GM20000 (cell line): ENCODE results near the gene ANKRD27.

ENCODE experiments used
- DNase-seq: peaks from one replicate; pipeline ENCODE4 v3.0.0; 2012; ENCODE audit warnings: low spot score
- TF ChIP-seq, protein P1 (sequence below): IDR thresholded peaks from 2 replicates; pipeline ENCODE4 v1.5.1; 2012; ENCODE audit warnings: mild to moderate bottlenecking, control low read depth; ENCODE audit errors: extremely low read depth, missing control alignments

The ANKRD27 gene

DNA sequence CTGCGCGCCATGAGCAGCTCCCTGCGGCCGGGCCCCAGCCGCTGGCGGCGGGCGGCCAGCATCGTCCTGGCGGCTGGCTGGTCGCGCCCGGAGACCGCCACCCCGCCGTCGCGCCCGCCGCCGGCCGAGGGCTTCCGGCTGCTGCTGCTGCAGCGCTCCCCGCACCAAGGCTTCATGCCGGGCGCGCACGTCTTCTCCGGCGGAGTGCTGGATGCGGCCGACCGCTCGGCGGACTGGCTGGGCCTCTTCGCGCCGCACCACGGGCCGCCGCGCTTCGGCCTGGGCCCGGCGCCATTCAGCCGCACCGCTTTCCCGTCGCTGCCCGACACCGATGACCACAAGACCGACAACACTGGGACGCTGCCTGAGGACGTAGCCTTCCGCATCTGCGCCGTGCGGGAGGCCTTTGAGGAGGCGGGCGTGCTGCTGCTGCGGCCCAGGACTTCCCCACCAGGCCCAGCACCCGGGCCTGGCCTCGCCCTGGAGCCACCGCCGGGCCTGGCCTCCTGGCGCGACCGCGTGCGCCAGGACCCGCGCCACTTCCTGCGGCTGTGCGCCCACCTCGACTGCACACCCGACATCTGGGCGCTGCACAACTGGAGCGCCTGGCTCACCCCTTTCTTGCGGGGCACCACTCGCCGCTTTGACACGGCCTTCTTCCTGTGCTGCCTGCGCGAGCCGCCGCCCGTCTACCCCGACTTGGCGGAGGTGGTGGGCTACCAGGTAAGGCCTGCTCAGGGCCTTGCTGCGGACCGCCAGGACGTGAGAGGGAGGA is 17.2 kb upstream of the ANKRD27 start:
- TF ChIP-seq, protein P1, sequence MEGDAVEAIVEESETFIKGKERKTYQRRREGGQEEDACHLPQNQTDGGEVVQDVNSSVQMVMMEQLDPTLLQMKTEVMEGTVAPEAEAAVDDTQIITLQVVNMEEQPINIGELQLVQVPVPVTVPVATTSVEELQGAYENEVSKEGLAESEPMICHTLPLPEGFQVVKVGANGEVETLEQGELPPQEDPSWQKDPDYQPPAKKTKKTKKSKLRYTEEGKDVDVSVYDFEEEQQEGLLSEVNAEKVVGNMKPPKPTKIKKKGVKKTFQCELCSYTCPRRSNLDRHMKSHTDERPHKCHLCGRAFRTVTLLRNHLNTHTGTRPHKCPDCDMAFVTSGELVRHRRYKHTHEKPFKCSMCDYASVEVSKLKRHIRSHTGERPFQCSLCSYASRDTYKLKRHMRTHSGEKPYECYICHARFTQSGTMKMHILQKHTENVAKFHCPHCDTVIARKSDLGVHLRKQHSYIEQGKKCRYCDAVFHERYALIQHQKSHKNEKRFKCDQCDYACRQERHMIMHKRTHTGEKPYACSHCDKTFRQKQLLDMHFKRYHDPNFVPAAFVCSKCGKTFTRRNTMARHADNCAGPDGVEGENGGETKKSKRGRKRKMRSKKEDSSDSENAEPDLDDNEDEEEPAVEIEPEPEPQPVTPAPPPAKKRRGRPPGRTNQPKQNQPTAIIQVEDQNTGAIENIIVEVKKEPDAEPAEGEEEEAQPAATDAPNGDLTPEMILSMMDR: no peak
- peak; percentile 86 for DNase-seq

DNA sequence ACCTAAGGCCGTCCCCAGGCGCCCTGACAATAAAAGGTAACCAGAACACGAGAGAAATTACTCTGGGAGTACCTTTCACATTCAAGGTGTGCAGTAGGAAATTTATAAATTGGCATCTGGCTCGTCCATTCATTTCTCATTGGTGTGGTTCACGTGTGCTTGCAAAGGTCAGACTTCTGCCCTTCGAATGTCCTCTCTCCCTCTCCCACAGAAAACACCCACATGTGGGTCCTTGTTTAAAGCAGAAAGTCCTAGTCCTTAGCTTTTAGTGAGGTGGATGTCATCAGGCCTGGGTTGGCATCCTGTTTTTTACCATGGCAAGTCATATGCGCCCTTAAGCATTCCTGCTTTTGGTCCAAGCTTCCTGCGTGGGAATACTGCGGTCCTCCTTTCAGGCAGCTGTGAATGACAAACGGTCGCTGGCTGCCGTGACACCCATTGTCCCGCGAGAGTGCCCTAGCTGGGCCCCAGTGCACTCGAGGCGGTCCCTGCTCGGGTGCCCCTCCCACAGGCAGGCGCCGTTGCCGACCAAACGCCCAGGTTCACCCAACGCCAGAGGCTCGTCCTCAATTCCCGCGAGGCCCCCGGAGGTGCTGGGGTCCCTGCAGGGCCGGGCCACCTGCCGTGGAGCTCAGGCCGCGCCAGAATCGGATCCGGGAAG is 16.4 kb upstream of the ANKRD27 start, which contains the start of gene NUDT19:
Gene NUDT19 (plus strand): TSS at position 531 of the 661 bp plus-strand sequence. CDS start 140 bp downstream, outside the sequence.
- peak; percentile 93 for DNase-seq
- TF ChIP-seq, protein P1: no peak

DNA sequence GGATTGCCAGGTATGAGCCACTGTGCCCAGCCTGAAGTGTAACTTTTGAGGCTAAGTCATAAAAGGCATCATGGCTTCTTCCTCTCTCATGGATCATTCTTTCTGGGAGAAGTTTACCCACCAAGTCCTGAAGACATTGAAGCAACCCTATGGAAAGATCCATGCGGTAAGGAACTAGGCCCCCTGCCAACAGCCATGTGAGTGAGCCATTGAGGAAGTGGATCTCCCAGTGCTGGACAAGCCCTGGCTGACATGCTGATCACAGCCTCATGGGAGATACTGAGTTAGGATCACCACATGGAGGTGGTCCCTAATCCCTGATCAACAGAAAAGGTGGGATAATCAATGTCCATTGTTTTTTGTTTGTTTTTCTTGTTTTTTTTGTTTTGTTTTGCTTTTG is 13.3 kb upstream of the ANKRD27 start:
- no peak for DNase-seq
- TF ChIP-seq, protein P1: no peak

DNA sequence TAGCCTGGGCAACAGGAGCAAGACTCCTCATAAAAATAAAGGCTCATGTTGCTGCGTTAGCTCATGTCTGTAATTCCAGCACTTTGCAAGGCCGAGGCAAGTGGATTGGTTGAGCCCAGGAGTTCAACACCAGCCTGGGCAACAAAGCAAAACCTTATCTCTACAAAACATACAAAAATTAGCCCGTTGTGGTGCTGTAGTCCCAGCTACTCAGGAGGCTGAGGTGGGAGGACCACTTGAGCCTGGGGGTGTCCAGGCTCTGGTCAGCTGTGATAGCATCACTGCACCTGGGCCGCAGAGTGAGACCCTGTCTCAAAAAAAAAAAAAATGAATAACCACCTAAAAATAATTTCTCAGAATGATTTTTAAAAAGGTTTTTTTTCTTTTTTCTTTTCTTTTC is 12.7 kb upstream of the ANKRD27 start:
- TF ChIP-seq, protein P1: no peak
- no peak for DNase-seq

DNA sequence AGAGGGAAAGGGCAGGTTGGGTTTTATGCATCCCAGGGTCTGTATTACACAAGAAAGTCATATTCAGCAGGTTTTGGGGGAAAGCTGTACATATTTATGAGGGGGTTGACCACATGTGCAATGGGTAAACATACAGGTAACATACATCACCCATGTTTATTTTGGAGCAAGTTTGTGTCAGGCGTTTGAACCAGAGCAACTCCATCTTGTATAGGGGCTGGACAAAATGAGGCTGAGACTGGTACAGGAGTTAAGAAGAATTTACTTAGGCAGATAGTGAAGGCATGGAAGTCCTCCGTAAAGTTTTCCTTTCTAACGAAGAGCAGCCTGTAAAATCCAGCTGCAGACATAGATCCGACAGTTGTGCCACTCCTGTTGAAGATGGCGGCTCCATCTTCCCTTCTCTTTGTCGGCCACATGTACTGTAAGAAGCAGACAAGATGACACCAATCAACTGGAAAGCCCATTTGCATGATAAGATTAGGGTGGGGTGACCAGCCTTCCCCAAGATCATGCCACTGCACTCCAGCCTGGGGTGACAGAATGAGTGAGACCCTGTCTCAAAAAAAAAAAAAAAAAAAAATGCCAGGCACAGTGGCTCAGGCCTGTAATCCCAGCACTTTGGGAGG is 12.0 kb upstream of the ANKRD27 start:
- TF ChIP-seq, protein P1: no peak
- DNase-seq: no peak

DNA sequence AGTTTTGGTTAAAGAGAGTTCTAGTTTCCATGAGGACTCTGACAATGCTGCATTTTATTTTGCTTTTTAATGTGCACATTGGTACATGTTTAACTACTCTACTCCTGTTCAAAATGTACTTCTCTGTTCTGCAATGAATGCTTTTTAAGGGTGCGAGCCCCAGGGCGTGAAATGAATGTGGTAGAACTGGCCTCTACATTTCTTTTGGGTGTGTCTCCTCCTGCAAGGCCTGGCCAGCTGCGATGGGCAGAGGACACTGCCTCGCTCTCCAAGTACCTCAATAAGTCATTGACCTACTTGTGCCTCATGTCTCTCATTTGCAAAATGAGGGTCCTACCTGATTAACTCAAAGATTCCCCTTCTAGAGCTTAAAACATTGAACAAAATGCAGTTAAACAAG is 7.3 kb upstream of the ANKRD27 start:
- DNase-seq: no peak
- TF ChIP-seq, protein P1: no peak

DNA sequence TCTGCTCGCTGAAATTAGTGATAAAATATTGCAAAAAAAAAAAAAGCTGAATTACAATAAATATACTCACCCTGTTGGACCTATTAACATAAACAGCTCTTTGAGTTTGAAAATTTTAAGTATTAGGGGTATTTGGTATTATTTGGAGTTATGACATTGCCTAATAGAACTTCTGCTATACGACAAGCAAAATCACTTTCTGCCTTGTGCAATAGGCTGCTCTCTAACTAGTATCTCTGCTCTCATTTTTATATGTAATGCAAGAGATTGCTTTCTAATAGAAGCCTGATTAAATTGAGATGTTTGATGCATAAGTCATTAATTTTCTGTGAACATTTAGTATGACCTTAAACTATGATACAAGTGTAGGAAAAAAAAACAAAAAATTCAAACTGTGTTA is 6.0 kb upstream of the ANKRD27 start:
- TF ChIP-seq, protein P1: no peak
- no peak for DNase-seq
